HUES6 (cell line): ENCODE data around the gene GPBAR1.
A peak's percentile ranks its signal among the peaks of the same experiment; 100 is the strongest.
"Not testable (repeated sequence)": the region's sequence is repeated elsewhere in the genome, so short reads cannot be mapped to it uniquely, and the experiment has no call there.

Source experiments
- H3K27ac ChIP-seq: 2 replicates; pipeline ENCODE4 v1.7.0; 2013; ENCODE audit warnings: low read depth, mild to moderate bottlenecking, low read length, inconsistent platforms
- H3K27me3 ChIP-seq: 2 replicates; pipeline ENCODE4 v1.6.1; 2013; ENCODE audit warnings: low read length; ENCODE audit not compliant: control insufficient read depth, insufficient read depth
- H3K36me3 ChIP-seq: 2 replicates; pipeline ENCODE4 v1.6.1; 2013; ENCODE audit warnings: low read length; ENCODE audit not compliant: control insufficient read depth, insufficient read depth
- H3K4me1 ChIP-seq: 2 replicates; pipeline ENCODE4 v1.6.1; 2013; ENCODE audit warnings: low read length; ENCODE audit not compliant: control insufficient read depth, insufficient read depth
- H3K4me3 ChIP-seq: 2 replicates; pipeline ENCODE4 v1.5.1; 2013; ENCODE audit warnings: low read depth, low read length
- H3K9ac ChIP-seq: one replicate; pipeline ENCODE4 v1.6.1; 2013; ENCODE audit warnings: mild to moderate bottlenecking, low read length
- H3K9me3 ChIP-seq: 2 replicates; pipeline ENCODE4 v1.6.1; 2013; ENCODE audit warnings: low read depth, low read length; ENCODE audit not compliant: control insufficient read depth, insufficient read depth

GPBAR1 gene

DNA sequence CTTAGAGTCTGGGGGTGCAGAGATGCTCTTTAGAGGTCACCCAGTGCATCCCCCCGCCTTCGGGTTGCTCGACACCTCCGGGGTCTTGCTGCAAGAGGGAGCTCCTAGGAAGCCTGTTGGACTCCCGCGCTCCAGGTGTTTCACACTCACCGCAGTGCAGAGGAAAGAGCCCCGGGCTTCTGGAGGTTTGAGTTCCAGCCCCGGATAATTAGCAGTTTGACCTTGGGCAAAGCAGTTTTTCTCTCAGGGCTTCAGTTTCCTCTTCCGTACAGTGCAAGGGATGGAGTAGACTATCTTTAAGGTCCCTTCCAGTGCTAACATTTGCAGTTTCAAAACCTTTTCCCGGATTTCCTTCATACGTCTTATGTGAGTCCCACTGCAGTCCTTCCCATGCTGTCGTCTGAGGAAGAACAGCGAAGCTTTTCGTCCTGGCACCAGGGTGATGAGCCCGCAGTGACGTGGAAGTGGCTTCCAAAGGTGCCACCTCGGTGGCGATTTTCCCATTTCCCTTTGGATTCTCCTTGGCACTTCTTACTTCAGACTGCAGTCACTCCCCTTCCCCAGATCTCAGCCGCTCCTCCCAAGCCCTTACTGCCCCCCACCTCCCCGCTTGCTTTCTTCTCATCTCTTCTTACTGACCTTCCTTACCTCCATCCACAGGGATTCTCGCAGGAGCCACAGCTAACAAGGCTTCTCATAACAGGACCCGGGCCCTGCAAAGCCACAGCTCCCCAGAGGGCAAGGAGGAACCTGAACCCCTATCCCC is 10.1 kb downstream of the GPBAR1 start:
- H3K4me1 ChIP-seq, result peaks cover 9% of the 10 kb centered on the region
- no peaks in the 10 kb centered on the region for H3K9me3 ChIP-seq
- H3K27ac ChIP-seq, result no peak overlapping the region
- H3K4me3 ChIP-seq, result peak overlapping the region; percentile 91
- H3K36me3 ChIP-seq, result peaks cover 43% of the 10 kb centered on the region
- H3K27me3 ChIP-seq, result no peaks in the 10 kb centered on the region
- peak overlapping the region; percentile 83 for H3K9ac ChIP-seq

- peaks cover 43% of the 10 kb centered on the region for H3K36me3 ChIP-seq
- H3K9me3 ChIP-seq, result no peaks in the 10 kb centered on the region
- peak overlapping the region; percentile 91 for H3K4me3 ChIP-seq
- H3K27ac ChIP-seq, result no peak overlapping the region
- no peaks in the 10 kb centered on the region for H3K27me3 ChIP-seq
- peaks cover 9% of the 10 kb centered on the region for H3K4me1 ChIP-seq
- no peak overlapping the region for H3K9ac ChIP-seq
These were observed 10.6 kb downstream of the GPBAR1 start for GRCh38 chr2:218271487-218271797.

GRCh38 chr2:218271865-218272530 is 11.2 kb downstream of the GPBAR1 start:
- H3K27ac ChIP-seq, result no peak overlapping the region
- H3K4me1 ChIP-seq, result peaks cover 9% of the 10 kb centered on the region
- H3K4me3 ChIP-seq, result peak overlapping the region; percentile 91; the same call in 1 of the 2 replicates
- H3K27me3 ChIP-seq, result no peaks in the 10 kb centered on the region
- H3K9me3 ChIP-seq, result no peaks in the 10 kb centered on the region
- peaks cover 43% of the 10 kb centered on the region for H3K36me3 ChIP-seq
- no peak overlapping the region for H3K9ac ChIP-seq

DNA sequence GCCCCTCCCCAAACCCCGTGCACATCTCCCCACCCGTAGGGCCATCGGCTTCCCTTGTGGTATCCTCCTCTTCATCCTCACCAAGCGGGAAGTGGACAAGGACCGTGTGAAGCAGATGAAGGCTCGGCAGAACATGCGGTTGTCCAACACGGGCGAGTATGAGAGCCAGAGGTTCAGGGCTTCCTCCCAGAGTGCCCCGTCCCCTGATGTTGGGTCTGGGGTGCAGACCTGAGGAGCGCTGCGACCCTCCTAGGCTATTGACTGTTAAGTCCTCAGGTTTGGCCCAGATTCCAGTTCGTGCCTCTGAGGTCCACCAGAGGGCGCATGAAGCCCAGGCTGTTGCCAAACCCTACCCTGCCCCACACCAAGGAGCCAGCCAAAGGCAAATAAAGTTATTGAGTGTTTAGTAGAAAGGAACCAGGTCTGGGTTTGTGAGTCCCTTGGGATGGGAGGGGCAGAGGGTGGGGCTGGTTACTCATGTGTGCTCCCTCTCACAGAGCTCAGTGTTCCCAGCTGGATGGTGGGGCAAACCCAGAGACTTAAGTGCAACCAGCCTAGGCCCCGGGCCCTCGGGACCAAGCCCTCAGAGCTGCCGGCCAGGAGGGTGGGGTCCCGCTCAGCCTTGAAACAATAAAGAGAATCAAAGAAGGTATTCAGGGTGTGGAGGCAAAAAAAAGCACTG is 11.9 kb downstream of the GPBAR1 start:
- H3K4me1 ChIP-seq, result peaks cover 9% of the 10 kb centered on the region
- no peak overlapping the region for H3K4me3 ChIP-seq
- no peak overlapping the region for H3K27ac ChIP-seq
- no peaks in the 10 kb centered on the region for H3K9me3 ChIP-seq
- H3K27me3 ChIP-seq, result no peaks in the 10 kb centered on the region
- H3K9ac ChIP-seq, result no peak overlapping the region
- H3K36me3 ChIP-seq, result peaks cover 43% of the 10 kb centered on the region

GRCh38 chr2:218273214-218273907 is 12.5 kb downstream of the GPBAR1 start:
- H3K9me3 ChIP-seq, H3K27ac ChIP-seq, H3K9ac ChIP-seq, H3K27me3 ChIP-seq, H3K4me1 ChIP-seq, H3K4me3 ChIP-seq: not testable (repeated sequence)
- peaks cover 48% of the 10 kb centered on the region for H3K36me3 ChIP-seq

DNA sequence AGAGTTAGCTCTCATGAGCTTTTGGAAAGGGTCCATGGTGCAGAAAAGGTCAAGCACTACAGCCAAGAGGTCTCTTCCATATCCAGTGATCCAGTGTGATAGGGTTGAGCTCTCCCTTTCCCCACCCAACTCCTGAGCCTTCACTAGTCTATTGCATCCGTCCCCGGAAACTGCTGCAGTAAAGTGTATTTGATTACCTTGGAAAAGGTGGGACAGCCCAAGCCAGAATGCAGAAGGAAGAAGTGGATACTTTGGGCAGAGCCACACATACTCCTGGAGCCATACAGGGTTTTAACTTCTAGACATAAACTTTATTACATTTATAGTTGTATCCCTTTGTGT is 13.1 kb downstream of the GPBAR1 start:
- Histone ChIP-seq H3K4me1 (peaks cover 9% of the 10 kb centered on the region), H3K36me3 (peaks cover 51% of the 10 kb centered on the region), H3K9ac (no peak overlapping the region), H3K9me3 (no peaks in the 10 kb centered on the region), H3K27ac (no peak overlapping the region), H3K27me3 (no peaks in the 10 kb centered on the region), H3K4me3 (no peak overlapping the region)

DNA sequence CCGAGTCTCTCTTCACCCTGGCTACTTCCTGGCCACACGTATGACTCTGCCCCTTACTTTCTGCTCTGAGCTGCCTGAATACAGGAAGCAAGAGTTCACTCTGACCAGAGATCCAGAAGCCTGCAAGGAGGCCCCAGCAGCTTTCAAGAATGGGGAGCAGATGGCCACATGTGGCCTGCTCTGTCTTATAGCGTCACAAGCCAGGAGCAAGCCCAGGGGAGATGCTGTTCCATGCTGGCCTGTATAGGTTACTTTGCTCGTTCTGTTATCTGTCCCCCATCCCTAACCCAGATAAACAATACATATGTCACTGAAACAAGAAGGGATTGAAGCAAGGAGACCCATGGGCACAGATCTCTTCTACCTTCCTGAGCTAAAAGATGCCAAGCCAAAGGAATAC is 13.8 kb downstream of the GPBAR1 start:
- Histone ChIP-seq H3K27me3 (no peaks in the 10 kb centered on the region), H3K9ac (no peak overlapping the region), H3K4me3 (no peak overlapping the region), H3K4me1 (peaks cover 9% of the 10 kb centered on the region), H3K36me3 (peaks cover 57% of the 10 kb centered on the region), H3K9me3 (no peaks in the 10 kb centered on the region), H3K27ac (no peak overlapping the region)

DNA sequence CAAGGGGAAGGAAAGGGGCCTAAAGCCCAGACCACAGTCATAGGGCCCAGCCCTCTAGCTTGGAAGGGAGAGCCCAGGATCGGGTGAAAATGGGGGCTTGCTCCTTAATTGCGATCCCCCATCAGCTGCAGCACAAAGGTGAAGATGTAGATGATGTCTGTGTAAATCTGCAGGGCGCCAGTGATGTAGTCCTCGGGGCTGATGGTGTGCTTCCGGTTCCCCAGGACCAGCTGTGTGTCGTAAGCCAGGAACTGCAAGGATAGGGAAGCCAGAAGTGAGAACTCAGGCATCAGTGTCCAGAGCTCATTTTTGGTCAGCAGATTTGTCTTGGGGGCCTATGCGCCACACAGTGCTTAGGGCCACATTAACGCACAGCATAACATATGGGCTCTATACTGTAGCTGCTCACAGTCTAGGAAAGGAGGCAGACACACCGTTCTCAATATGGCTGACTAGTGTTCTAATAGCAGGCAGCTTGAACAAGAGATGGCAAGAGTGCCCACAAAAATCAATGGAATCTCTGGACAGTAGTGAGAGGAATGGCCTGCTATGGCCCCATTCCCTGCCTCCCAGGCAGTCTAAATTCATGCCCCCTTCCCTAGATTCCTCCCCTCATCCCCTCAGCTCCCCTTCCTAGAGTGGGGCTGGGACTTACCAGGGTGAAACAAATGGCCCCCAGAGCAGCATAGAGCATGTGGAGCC is 14.7 kb downstream of the GPBAR1 start:
- Histone ChIP-seq H3K27me3 (no peaks in the 10 kb centered on the region), H3K4me3 (no peak overlapping the region), H3K4me1 (peaks cover 9% of the 10 kb centered on the region), H3K36me3 (peaks cover 66% of the 10 kb centered on the region), H3K9ac (no peak overlapping the region), H3K9me3 (no peaks in the 10 kb centered on the region), H3K27ac (no peak overlapping the region)

- Histone ChIP-seq H3K4me3 (no peak overlapping the region), H3K9ac (no peak overlapping the region), H3K27ac (no peak overlapping the region), H3K4me1 (0 out of 2 replicates have a peak, but pooled peaks cover 3% of the 10 kb centered on the region), H3K36me3 (peaks cover 66% of the 10 kb centered on the region), H3K9me3 (no peaks in the 10 kb centered on the region), H3K27me3 (no peaks in the 10 kb centered on the region)
These were observed 16.4 kb downstream of the GPBAR1 start for GRCh38 chr2:218276986-218277755.

DNA sequence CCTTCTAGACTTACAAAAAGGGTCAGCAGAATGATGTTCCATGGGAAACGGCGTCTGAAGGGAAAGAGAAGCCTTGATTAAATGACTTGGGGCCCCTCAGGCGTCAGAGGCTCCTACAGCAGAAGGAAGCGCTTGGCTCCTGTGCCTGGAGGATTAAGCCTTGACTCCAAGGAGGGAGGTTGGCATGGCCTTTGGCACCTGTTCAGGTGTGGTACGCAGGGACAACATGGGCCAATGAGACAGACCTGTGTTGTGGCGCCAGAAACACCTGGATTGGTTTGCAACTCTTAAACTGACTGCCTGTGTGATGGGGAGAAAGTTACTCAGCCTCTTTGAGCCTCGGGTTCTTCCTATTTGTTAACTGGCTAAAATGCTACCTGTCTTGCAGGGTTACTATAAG is 17.1 kb downstream of the GPBAR1 start:
- no peak overlapping the region for H3K4me3 ChIP-seq
- H3K4me1 ChIP-seq, result peaks cover 2% of the 10 kb centered on the region; the same call in 1 of the 2 replicates
- no peak overlapping the region for H3K27ac ChIP-seq
- no peak overlapping the region for H3K9ac ChIP-seq
- no peaks in the 10 kb centered on the region for H3K9me3 ChIP-seq
- H3K36me3 ChIP-seq, result peaks cover 66% of the 10 kb centered on the region
- no peaks in the 10 kb centered on the region for H3K27me3 ChIP-seq
